Thyroid gland (tissue), 4 donors: ENCODE data around the gene NYAP2.

Experiments
- POLR2A ChIP-seq, 2 donors: fragments of 450-650 bp; IDR thresholded peaks; one replicate each; pipeline ENCODE4 v1.6.1; 2017; ENCODE audit warnings: antibody characterized with exemption in 2 of 2, mild to moderate bottlenecking in 2 of 2, moderate library complexity in 1 of 2
- TF ChIP-seq, protein P1 (sequence below), 6 experiments: fragments of 200-600 bp in 3 of 6; fragments of 450-650 bp in 3 of 6; sonication (generic) in 3 of 6; IDR thresholded peaks; one replicate each; pipeline ENCODE4 v1.5.1; 2016 to 2019; ENCODE audit warnings: antibody characterized with exemption in 6 of 6, mild to moderate bottlenecking in 2 of 6, inconsistent platforms in 1 of 6, moderate library complexity in 1 of 6

DNA sequence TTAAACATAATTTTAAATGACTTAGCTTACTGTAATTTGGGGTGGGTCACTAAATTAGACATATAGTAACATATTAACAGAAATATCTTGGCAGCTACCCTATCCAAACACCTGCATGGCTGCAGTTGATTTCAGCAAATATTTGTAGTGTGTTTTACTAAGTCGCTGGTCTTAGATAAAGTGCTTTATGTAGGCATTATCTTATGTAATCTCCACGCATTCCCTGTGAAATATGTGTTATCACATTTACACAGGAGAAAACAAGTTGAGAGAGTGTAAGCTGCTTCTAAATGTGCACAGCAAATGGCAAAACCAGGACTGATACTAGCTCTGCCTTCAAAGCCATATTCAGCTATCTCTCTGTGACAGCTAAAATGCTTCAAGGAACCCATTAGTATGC, 72.0 kb downstream of the NYAP2 start:
- TF ChIP-seq, protein P1, sequence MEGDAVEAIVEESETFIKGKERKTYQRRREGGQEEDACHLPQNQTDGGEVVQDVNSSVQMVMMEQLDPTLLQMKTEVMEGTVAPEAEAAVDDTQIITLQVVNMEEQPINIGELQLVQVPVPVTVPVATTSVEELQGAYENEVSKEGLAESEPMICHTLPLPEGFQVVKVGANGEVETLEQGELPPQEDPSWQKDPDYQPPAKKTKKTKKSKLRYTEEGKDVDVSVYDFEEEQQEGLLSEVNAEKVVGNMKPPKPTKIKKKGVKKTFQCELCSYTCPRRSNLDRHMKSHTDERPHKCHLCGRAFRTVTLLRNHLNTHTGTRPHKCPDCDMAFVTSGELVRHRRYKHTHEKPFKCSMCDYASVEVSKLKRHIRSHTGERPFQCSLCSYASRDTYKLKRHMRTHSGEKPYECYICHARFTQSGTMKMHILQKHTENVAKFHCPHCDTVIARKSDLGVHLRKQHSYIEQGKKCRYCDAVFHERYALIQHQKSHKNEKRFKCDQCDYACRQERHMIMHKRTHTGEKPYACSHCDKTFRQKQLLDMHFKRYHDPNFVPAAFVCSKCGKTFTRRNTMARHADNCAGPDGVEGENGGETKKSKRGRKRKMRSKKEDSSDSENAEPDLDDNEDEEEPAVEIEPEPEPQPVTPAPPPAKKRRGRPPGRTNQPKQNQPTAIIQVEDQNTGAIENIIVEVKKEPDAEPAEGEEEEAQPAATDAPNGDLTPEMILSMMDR (IDR thresholded peaks at IDR 0.05) = no peak
- TF ChIP-seq POLR2A (IDR thresholded peaks at IDR 0.05) = no peak
